ENCODE results near the gene CDH4.

- TF ChIP-seq CTCF (IDR thresholded peaks at IDR 0.05) = no peak
- no peak for TF ChIP-seq POLR2A (IDR thresholded peaks at IDR 0.05)
These were observed 342.1 kb downstream of the CDH4 start for GRCh38 chr20:61594198-61594597.
